ENCODE measurements around the gene ATP11A. TPM values are rescaled to one million over a fixed set of nuclear protein-coding genes. Genes with fewer than 3 reads are reported as not detected.

Gene ATP11A
- total and polyA plus RNA-seq, 10 of the 15 experiments (the other 5 are each of a cell fraction or from before 2014, with no cell fraction given), result 1.4 to 69.6 (median 14.4) TPM

DNA sequence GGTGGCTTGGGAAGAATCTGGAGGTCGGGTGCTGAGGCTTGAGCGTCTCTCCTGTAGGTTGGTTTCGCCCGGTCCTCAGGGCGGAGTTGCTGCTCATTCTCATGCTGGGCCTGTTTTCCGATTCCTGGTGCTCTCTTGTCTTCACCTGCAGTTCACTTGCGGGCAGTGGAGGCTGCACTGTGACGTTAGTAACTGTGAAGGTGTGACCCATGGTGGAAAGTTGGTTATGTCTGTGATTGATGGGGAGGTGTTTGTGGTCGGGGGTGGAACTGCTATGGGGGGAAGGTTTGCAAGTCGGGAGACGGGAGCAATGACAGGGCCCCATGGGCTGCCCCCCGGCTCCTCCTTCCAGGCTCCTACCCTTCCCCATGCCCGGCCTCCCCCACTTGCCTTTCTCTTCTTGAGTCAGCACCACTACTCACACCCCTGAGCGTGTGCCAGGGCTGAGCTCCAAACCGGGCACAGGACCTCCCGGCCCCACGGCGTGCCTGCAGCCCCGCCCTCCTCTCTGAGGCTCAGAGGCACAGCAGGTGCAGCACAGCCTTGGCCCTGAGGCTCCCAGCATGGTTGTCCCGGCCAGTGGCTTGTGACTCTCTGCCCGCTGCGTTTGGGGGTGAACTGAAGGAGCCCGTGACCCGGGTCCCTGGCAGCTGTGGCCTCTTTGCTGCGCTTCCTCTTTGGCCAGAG is 79.1 kb downstream of the ATP11A start:
- POLR2A ChIA-PET, result no interaction called here
- Histone ChIP-seq H2AFZ (ENCODE audit: control insufficient read depth, low read depth, low read length) (no peak overlapping the region), H3K4me3 (peak overlapping the region; percentile 58; the same call in 1 of the 2 replicates), H4K20me1 (ENCODE audit: control insufficient read depth, insufficient read depth) (no peaks in the 10 kb centered on the region), H3K27ac (ENCODE audit: control insufficient read depth, insufficient read depth) (peak overlapping the region; percentile 78; the same call in 1 of the 2 replicates), H3K36me3 (ENCODE audit: control insufficient read depth in 2 of 2, insufficient read depth in 2 of 2, low read length in 1 of 2) (peaks cover 0 to 4% of the 10 kb centered on the region in 2 experiments; a peak in 2 of 4 replicates), H3K4me1 (ENCODE audit: control insufficient read depth, insufficient read depth, low read length) (peaks cover 19% of the 10 kb centered on the region), H3K9ac (ENCODE audit: control insufficient read depth, insufficient read depth, low read length) (no peak overlapping the region; the same call in 1 of the 2 replicates), H3K9me3 (replicated peaks; ENCODE audit: control insufficient read depth, insufficient read depth, low read length) (no peaks in the 10 kb centered on the region), H3K4me2 (ENCODE audit: control insufficient read depth, insufficient read depth) (peak overlapping the region; percentile 91), H3K79me2 (ENCODE audit: control insufficient read depth, insufficient read depth, low read length) (peaks cover 15% of the 10 kb centered on the region), H3K27me3 (replicated peaks in 1 of 2; ENCODE audit: control insufficient read depth in 2 of 2, insufficient read depth in 2 of 2, low read length in 1 of 2) (no peaks in the 10 kb centered on the region)
- WGBS (ENCODE audit: insufficient coverage, insufficient replicate concordance, low lambda C conversion rate, missing lambda C conversion rate), result 86% methylated on average over 25 of the region's 25 CpGs
- DNase-seq (ENCODE audit: low read depth, low spot score) (peak; percentile 30), FAIRE-seq (no peak), ATAC-seq (peak; percentile 72)
- intact Hi-C loops (cut with micrococcal nuclease; ENCODE audit: unreplicated experiment), result loop anchor here (1.0 to 5.0 kb wide), 2 partner anchors 78 to 103 kb away; no protein-coding TSS in a partner anchor
- RAD21 ChIA-PET (ENCODE audit: unreplicated experiment), result interaction anchor here (1.2 to 1.6 kb wide), 4 partner anchors 32 to 105 kb away, joined by 3 to 9 read pairs (median 6); no protein-coding TSS in a partner anchor
- in situ Hi-C loops (cut with MboI), result no loop called here
- BruUV-seq (replicated peaks), result no TSS peak
- CTCF ChIA-PET, result no interaction called here
- SMC1A ChIA-PET (ENCODE audit: uncharacterized antibody, unreplicated experiment), result interaction anchor here (0.7 to 1.4 kb wide), 5 partner anchors 10 to 130 kb away, joined by 3 to 4 read pairs (median 4); no protein-coding TSS in a partner anchor
- TF ChIP-seq CHD2 (IDR thresholded peaks at IDR 0.05; ENCODE audit: borderline replicate concordance, low read depth, low read length), result peak; percentile 80
- TF ChIP-seq NFYB (IDR thresholded peaks at IDR 0.05; ENCODE audit: insufficient read depth, low read depth, low read length), result no peak
- TF ChIP-seq, protein P1, sequence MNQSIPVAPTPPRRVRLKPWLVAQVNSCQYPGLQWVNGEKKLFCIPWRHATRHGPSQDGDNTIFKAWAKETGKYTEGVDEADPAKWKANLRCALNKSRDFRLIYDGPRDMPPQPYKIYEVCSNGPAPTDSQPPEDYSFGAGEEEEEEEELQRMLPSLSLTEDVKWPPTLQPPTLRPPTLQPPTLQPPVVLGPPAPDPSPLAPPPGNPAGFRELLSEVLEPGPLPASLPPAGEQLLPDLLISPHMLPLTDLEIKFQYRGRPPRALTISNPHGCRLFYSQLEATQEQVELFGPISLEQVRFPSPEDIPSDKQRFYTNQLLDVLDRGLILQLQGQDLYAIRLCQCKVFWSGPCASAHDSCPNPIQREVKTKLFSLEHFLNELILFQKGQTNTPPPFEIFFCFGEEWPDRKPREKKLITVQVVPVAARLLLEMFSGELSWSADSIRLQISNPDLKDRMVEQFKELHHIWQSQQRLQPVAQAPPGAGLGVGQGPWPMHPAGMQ (IDR thresholded peaks at IDR 0.05; ENCODE audit: borderline replicate concordance), result no peak
- TF ChIP-seq, protein P2, sequence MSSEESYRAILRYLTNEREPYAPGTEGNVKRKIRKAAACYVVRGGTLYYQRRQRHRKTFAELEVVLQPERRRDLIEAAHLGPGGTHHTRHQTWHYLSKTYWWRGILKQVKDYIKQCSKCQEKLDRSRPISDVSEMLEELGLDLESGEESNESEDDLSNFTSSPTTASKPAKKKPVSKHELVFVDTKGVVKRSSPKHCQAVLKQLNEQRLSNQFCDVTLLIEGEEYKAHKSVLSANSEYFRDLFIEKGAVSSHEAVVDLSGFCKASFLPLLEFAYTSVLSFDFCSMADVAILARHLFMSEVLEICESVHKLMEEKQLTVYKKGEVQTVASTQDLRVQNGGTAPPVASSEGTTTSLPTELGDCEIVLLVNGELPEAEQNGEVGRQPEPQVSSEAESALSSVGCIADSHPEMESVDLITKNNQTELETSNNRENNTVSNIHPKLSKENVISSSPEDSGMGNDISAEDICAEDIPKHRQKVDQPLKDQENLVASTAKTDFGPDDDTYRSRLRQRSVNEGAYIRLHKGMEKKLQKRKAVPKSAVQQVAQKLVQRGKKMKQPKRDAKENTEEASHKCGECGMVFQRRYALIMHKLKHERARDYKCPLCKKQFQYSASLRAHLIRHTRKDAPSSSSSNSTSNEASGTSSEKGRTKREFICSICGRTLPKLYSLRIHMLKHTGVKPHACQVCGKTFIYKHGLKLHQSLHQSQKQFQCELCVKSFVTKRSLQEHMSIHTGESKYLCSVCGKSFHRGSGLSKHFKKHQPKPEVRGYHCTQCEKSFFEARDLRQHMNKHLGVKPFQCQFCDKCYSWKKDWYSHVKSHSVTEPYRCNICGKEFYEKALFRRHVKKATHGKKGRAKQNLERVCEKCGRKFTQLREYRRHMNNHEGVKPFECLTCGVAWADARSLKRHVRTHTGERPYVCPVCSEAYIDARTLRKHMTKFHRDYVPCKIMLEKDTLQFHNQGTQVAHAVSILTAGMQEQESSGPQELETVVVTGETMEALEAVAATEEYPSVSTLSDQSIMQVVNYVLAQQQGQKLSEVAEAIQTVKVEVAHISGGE (CRISPR knock-in tag; IDR thresholded peaks at IDR 0.05), result no peak
- TF ChIP-seq MEF2B (IDR thresholded peaks at IDR 0.05; ENCODE audit: partially characterized antibody, poor library complexity, severe bottlenecking), result no peak
- TF ChIP-seq, protein P3, sequence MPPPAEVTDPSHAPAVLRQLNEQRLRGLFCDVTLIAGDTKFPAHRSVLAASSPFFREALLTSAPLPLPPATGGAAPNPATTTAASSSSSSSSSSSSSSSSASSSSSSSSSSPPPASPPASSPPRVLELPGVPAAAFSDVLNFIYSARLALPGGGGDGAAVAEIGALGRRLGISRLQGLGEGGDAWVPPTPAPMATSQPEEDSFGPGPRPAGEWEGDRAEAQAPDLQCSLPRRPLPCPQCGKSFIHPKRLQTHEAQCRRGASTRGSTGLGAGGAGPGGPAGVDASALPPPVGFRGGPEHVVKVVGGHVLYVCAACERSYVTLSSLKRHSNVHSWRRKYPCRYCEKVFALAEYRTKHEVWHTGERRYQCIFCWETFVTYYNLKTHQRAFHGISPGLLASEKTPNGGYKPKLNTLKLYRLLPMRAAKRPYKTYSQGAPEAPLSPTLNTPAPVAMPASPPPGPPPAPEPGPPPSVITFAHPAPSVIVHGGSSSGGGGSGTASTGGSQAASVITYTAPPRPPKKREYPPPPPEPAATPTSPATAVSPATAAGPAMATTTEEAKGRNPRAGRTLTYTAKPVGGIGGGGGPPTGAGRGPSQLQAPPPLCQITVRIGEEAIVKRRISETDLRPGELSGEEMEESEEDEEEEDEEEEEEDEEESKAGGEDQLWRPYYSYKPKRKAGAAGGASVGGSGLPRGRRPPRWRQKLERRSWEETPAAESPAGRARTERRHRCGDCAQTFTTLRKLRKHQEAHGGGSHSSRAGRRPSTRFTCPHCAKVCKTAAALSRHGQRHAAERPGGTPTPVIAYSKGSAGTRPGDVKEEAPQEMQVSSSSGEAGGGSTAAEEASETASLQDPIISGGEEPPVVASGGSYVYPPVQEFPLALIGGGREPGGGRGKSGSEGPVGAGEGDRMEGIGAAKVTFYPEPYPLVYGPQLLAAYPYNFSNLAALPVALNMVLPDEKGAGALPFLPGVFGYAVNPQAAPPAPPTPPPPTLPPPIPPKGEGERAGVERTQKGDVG (CRISPR knock-in tag; IDR thresholded peaks at IDR 0.05), result no peak
- no peak for TF ChIP-seq NR2C2 (IDR thresholded peaks at IDR 0.05; ENCODE audit: borderline replicate concordance, control insufficient read depth, insufficient read length, low read depth)

Measured in GM12878 (cell line).